ENCODE data around the gene LSM12. TPM values are rescaled to one million over a fixed set of nuclear protein-coding genes. Genes with fewer than 3 reads are reported as not detected.
A peak's percentile ranks its signal among the peaks of the same experiment; 100 is the strongest.

Gene LSM12
- total RNA-seq, 2 donors from 2014 or later: 14.8 to 19.4 TPM

GRCh38 chr17:44083250-44083849 is 16.9 kb upstream of the LSM12 start:
- DNase-seq: no peak
- TF ChIP-seq POLR2A (IDR thresholded peaks at IDR 0.05) (no peak), CTCF (IDR thresholded peaks at IDR 0.05) (peak in 3 of 7 experiments; percentile 27 to 48 (median 45))
- Histone ChIP-seq H3K4me3 (no peak overlapping the region), H3K4me1 (no peaks in the 10 kb centered on the region), H3K36me3 (replicated peaks in 1 of 2; ENCODE audit: insufficient read depth in 1 of 2, low read depth in 2 of 2) (peaks cover 0 to 10% of the 10 kb centered on the region in 2 donors), H3K27me3 (no peaks in the 10 kb centered on the region), H3K27ac (no peak overlapping the region), H3K9me3 (no peaks in the 10 kb centered on the region)
- intact Hi-C loops (cut with DNase I): no loop called here
- WGBS, 2 donors: 77 to 80% methylated on average over 6 to 12 of the region's 12 CpGs
- ATAC-seq: no peak

- no peaks in the 10 kb centered on the region for H3K27me3 ChIP-seq
- intact Hi-C loops (cut with DNase I): no loop called here
- peaks cover 0 to 15% of the 10 kb centered on the region in 2 donors for H3K36me3 ChIP-seq (replicated peaks in 1 of 2; ENCODE audit: insufficient read depth in 1 of 2, low read depth in 2 of 2)
- no peak overlapping the region for H3K27ac ChIP-seq
- ATAC-seq (no peak), DNase-seq (no peak)
- 81 to 91% methylated on average over 19 to 21 of the region's 21 CpGs for WGBS, 2 donors
- no peaks in the 10 kb centered on the region for H3K4me1 ChIP-seq
- TF ChIP-seq CTCF (IDR thresholded peaks at IDR 0.05) (no peak), POLR2A (IDR thresholded peaks at IDR 0.05) (no peak)
- H3K9me3 ChIP-seq: no peaks in the 10 kb centered on the region
- H3K4me3 ChIP-seq: no peak overlapping the region
Observed at GRCh38 chr17:44082256-44082927, 15.9 kb upstream of the LSM12 start.

- ATAC-seq (no peak), DNase-seq (no peak)
- Histone ChIP-seq H3K27ac (no peak overlapping the region), H3K4me1 (no peaks in the 10 kb centered on the region), H3K36me3 (replicated peaks in 1 of 2; ENCODE audit: insufficient read depth in 1 of 2, low read depth in 2 of 2) (peaks cover 0 to 15% of the 10 kb centered on the region in 2 donors), H3K4me3 (no peak overlapping the region), H3K9me3 (no peaks in the 10 kb centered on the region), H3K27me3 (no peaks in the 10 kb centered on the region)
- WGBS, 2 donors: 85 to 95% methylated on average over 3 of the region's 3 CpGs
- intact Hi-C loops (cut with DNase I): no loop called here
- TF ChIP-seq POLR2A (IDR thresholded peaks at IDR 0.05) (no peak), CTCF (IDR thresholded peaks at IDR 0.05) (no peak)
Observed at GRCh38 chr17:44081681-44082080, 15.2 kb upstream of the LSM12 start.

- no peak for ATAC-seq
- TF ChIP-seq CTCF (IDR thresholded peaks at IDR 0.05) (no peak), POLR2A (IDR thresholded peaks at IDR 0.05) (no peak)
- intact Hi-C loops (cut with DNase I): no loop called here
- Histone ChIP-seq H3K4me3 (no peak overlapping the region), H3K36me3 (replicated peaks in 1 of 2; ENCODE audit: insufficient read depth in 1 of 2, low read depth in 2 of 2) (peaks cover 0 to 17% of the 10 kb centered on the region in 2 donors), H3K27ac (no peak overlapping the region), H3K27me3 (no peaks in the 10 kb centered on the region), H3K9me3 (no peaks in the 10 kb centered on the region), H3K4me1 (no peaks in the 10 kb centered on the region)
- WGBS, 2 donors: 75 to 80% methylated on average over 7 to 18 of the region's 18 CpGs
- no peak for DNase-seq
Observed at GRCh38 chr17:44079877-44080821, 13.7 kb upstream of the LSM12 start.
